Glutamatergic neuron (in vitro differentiated cells): ENCODE results near the gene LAMA5. TPM values are rescaled to one million over a fixed set of nuclear protein-coding genes. Genes with fewer than 3 reads are reported as not detected.
A peak's percentile ranks its signal among the peaks of the same experiment; 100 is the strongest.

Experiments used
- DNase-seq: peaks from one replicate; pipeline ENCODE4 v3.0.0; 2022
- H3K27ac Mint-ChIP-seq: one replicate; pipeline ENCODE4 v1.8.0; 2020; ENCODE audit warnings: mild to moderate bottlenecking, mixed read lengths, inconsistent platforms; ENCODE audit not compliant: unreplicated experiment
- H3K27me3 Mint-ChIP-seq: one replicate; pipeline ENCODE4 v1.8.0; 2020; ENCODE audit warnings: mild to moderate bottlenecking, moderate library complexity, mixed read lengths, inconsistent platforms; ENCODE audit not compliant: unreplicated experiment
- H3K36me3 Mint-ChIP-seq: one replicate; pipeline ENCODE4 v1.8.0; 2020; ENCODE audit warnings: mild to moderate bottlenecking, mixed read lengths, inconsistent platforms; ENCODE audit not compliant: unreplicated experiment
- H3K4me1 Mint-ChIP-seq: one replicate; pipeline ENCODE4 v1.8.0; 2020; ENCODE audit warnings: mild to moderate bottlenecking, low read depth, mixed read lengths, inconsistent platforms; ENCODE audit not compliant: unreplicated experiment
- H3K4me3 Mint-ChIP-seq: one replicate; pipeline ENCODE4 v1.8.0; 2020; ENCODE audit warnings: mild to moderate bottlenecking, mixed read lengths, inconsistent platforms; ENCODE audit not compliant: unreplicated experiment
- H3K9me3 Mint-ChIP-seq: one replicate; pipeline ENCODE4 v1.8.0; 2020; ENCODE audit warnings: mild to moderate bottlenecking, moderate library complexity, mixed read lengths, inconsistent platforms; ENCODE audit not compliant: unreplicated experiment
- total RNA-seq: library from RNA; stranded (reverse); fragmentation: NEBNext Ultra II Directional; extraction: Animal tissue kit (Norgen Biotek cat#: 25700); gene quantifications from one replicate; pipeline ENCODE4 v1.2.1, GENCODE V29; 2021; ENCODE audit not compliant: unreplicated experiment
- TF ChIP-seq, protein P1 (sequence below): fragments of 200-600 bp; sonication (generic); IDR thresholded peaks from one replicate; pipeline ENCODE4 v1.5.0; 2021; ENCODE audit not compliant: partially characterized antibody, unreplicated experiment

LAMA5 gene
- total RNA-seq, 1 donor from 2014 or later = 724 TPM

DNA sequence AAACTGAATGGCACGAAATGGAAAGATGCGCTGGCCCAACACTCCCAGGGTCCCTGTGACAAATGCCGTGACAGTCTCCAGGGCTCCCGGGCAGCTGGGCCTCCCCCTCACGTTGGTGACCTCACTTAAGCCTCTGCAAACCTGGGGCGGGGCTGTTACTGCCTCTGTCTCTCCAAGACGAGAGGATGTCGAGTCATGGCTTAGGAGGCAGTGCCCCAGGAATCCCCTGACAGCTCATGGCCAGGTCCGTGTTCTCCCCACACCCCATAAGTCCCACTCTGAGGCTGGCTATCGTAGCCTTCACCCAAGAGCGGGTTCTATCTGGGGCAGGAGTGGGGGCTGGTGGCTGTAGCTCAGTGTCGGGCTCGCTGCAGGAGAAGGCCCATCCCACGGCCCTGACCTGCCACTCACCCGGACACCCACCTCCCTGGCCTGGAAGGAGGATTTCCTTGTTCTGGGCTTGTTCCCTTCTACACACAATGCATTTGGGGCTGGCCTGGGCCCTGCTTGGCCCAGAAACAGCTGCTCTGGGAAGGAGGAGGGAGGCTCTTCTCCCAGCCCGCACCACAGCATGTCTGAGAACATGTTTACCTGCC is 14.2 kb upstream of the LAMA5 start:
- TF ChIP-seq, protein P1, sequence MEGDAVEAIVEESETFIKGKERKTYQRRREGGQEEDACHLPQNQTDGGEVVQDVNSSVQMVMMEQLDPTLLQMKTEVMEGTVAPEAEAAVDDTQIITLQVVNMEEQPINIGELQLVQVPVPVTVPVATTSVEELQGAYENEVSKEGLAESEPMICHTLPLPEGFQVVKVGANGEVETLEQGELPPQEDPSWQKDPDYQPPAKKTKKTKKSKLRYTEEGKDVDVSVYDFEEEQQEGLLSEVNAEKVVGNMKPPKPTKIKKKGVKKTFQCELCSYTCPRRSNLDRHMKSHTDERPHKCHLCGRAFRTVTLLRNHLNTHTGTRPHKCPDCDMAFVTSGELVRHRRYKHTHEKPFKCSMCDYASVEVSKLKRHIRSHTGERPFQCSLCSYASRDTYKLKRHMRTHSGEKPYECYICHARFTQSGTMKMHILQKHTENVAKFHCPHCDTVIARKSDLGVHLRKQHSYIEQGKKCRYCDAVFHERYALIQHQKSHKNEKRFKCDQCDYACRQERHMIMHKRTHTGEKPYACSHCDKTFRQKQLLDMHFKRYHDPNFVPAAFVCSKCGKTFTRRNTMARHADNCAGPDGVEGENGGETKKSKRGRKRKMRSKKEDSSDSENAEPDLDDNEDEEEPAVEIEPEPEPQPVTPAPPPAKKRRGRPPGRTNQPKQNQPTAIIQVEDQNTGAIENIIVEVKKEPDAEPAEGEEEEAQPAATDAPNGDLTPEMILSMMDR = no peak
- Mint-ChIP-seq H3K27ac (no peak overlapping the region), H3K27me3 (peaks cover 9% of the 10 kb centered on the region), H3K4me1 (peaks cover 20% of the 10 kb centered on the region), H3K4me3 (no peak overlapping the region), H3K9me3 (peaks cover 6% of the 10 kb centered on the region), H3K36me3 (peaks cover 6% of the 10 kb centered on the region)
- DNase-seq = no peak

DNA sequence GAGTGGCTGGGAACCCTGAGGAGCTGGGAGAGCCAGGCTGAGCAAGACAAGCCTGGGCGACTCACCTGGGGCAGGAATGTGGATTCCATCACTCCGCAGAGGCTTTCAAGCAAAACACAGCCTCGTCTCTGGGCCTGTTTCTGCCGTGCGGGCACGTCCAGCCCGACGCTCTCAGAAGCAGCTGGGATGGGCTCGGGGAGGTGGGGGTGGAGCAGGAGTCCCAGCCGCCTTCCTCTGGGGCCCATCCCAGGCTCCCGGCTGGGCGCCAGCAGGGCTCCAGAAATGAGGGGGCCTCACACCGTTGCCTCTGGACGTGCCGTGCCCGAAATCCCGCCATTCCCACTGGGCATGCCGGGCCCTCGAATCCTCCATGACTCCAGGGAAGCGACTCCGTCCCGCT is 11.1 kb upstream of the LAMA5 start:
- TF ChIP-seq, protein P1 = no peak
- no peak overlapping the region for H3K27ac Mint-ChIP-seq
- no peak overlapping the region for H3K4me3 Mint-ChIP-seq
- H3K4me1 Mint-ChIP-seq = peaks cover 19% of the 10 kb centered on the region
- H3K27me3 Mint-ChIP-seq = peaks cover 6% of the 10 kb centered on the region
- peaks cover 6% of the 10 kb centered on the region for H3K36me3 Mint-ChIP-seq
- H3K9me3 Mint-ChIP-seq = peaks cover 6% of the 10 kb centered on the region
- no peak for DNase-seq

DNA sequence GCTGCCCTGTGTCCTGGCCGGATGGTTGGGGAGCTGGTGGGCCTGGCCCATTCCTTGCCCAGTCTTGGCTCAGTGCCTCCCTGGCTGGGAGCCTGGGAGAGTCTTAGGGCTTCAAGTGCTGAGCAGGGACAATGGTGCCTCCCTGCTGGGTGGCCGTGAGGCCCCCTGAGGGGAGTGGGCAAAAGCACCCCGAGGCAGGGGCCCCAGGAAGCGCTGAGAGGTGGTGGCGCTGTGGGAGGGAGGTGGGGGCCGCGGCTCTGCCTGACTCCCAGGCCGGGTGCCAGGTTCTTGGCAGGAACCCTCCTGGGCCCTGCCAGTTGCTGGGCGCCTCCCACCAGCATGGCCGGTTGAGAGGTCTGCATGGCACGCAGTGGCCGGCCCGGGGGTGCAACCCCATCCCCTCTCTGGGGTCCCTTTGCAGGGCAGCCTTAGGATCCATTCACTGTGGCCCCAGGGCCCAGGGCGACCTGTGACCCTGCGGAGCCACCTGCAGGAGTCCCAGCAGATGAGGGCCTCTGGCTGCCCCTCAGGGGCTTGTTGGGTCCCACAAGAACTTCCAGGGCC is 10.6 kb upstream of the LAMA5 start:
- H3K4me1 Mint-ChIP-seq = peaks cover 24% of the 10 kb centered on the region
- TF ChIP-seq, protein P1 = no peak
- H3K4me3 Mint-ChIP-seq = no peak overlapping the region
- peaks cover 10% of the 10 kb centered on the region for H3K36me3 Mint-ChIP-seq
- H3K9me3 Mint-ChIP-seq = peaks cover 11% of the 10 kb centered on the region
- H3K27me3 Mint-ChIP-seq = peaks cover 11% of the 10 kb centered on the region
- no peak for DNase-seq
- peak overlapping the region; percentile 33 for H3K27ac Mint-ChIP-seq

DNA sequence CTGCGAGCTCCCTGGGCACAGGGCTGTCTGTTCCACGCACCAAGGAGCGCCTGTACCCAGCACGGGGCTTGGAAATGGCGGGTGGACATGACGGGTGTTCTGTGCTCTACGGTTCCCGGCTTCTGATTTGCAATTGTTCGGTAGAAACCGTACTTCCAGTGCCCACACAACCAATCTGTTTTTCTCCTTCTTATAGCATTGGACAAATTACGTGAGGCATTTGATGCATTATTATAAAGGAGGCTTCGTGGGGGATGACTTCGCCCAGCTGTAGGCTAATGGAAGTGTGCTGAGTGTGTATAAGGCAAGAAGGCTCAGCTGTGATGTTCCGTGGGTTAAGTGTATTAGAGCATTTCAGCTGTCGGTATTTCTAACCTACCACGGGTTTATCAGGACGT is 10.0 kb upstream of the LAMA5 start:
- Mint-ChIP-seq H3K4me3 (peak overlapping the region; percentile 35), H3K27ac (peak overlapping the region; percentile 33), H3K27me3 (peaks cover 11% of the 10 kb centered on the region), H3K36me3 (peaks cover 9% of the 10 kb centered on the region), H3K4me1 (peaks cover 21% of the 10 kb centered on the region), H3K9me3 (peaks cover 10% of the 10 kb centered on the region)
- TF ChIP-seq, protein P1 = no peak
- DNase-seq = no peak
